Astrocyte of the cerebellum (primary cell): ENCODE measurements around the gene HLCS.

ENCODE experiments used
- DNase-seq: peaks from one replicate; pipeline ENCODE4 v3.0.0-alpha.2; 2011; ENCODE audit warnings: low read depth
- H3K4me3 ChIP-seq: 2 replicates; pipeline ENCODE4 v1.5.1; 2011; ENCODE audit warnings: mild to moderate bottlenecking, low read depth, low read length, moderate library complexity
- CTCF ChIP-seq: IDR thresholded peaks from 2 replicates; pipeline ENCODE4 v1.5.1; 2012; ENCODE audit warnings: low read length, low read depth, moderate library complexity, mild to moderate bottlenecking; ENCODE audit errors: missing control alignments
- in situ Hi-C: cut with HindIII; loops from 2 replicates; pipeline ENCODE4 v1.10.0; 2017; ENCODE audit warnings: low sequenced_read_pairs

HLCS gene

GRCh38 chr21:36744190-36744559 lies 222.3 kb downstream of the HLCS start:
- no peak for TF ChIP-seq CTCF
- no peak overlapping the region for H3K4me3 ChIP-seq
- in situ Hi-C loops: no loop called here
- no peak for DNase-seq

- in situ Hi-C loops: no loop called here
- no peak for TF ChIP-seq CTCF
- no peak overlapping the region for H3K4me3 ChIP-seq
- no peak for DNase-seq
Observed at GRCh38 chr21:36743446-36743845, 223.0 kb downstream of the HLCS start.

- in situ Hi-C loops: no loop called here
- H3K4me3 ChIP-seq: no peak overlapping the region
- DNase-seq: no peak
- no peak for TF ChIP-seq CTCF
Observed at GRCh38 chr21:36743008-36743407, 223.5 kb downstream of the HLCS start.

- in situ Hi-C loops: no loop called here
Observed at GRCh38 chr21:36741506-36741905, 225.0 kb downstream of the HLCS start.

GRCh38 chr21:36738489-36739126 lies 227.9 kb downstream of the HLCS start:
- H3K4me3 ChIP-seq: no peak overlapping the region
- no peak for TF ChIP-seq CTCF
- in situ Hi-C loops: no loop called here
- DNase-seq: no peak

More at GRCh38 chr21:36741506-36741905, 225.0 kb downstream of the HLCS start:
- no peak overlapping the region for H3K4me3 ChIP-seq
- no peak for DNase-seq
- TF ChIP-seq CTCF: no peak

GRCh38 chr21:36735724-36736320 lies 230.6 kb downstream of the HLCS start:
- TF ChIP-seq CTCF: no peak
- in situ Hi-C loops: no loop called here
- DNase-seq: no peak
- no peak overlapping the region for H3K4me3 ChIP-seq
